HG03558 (cell line): ENCODE data around the gene RESP18.
"Not testable (repeated sequence)": the region's sequence is repeated elsewhere in the genome, so short reads cannot be mapped to it uniquely, and the experiment has no call there.

Source experiments
- ATAC-seq: cut with Tn5 transposase; IDR thresholded peaks from one replicate; pipeline ENCODE4 v1.9.1; 2021; ENCODE audit warnings: moderate number of reproducible peaks; ENCODE audit not compliant: unreplicated experiment; ENCODE audit errors: extremely low read depth

Gene RESP18

GRCh38 chr2:219327719-219328118 lies 4.8 kb downstream of the RESP18 start:
- ATAC-seq: no peak

GRCh38 chr2:219325657-219326315 lies 6.8 kb downstream of the RESP18 start:
- no peak for ATAC-seq

GRCh38 chr2:219325136-219325535 lies 7.4 kb downstream of the RESP18 start:
- no peak for ATAC-seq

GRCh38 chr2:219323434-219323833 lies 9.1 kb downstream of the RESP18 start:
- ATAC-seq: no peak

GRCh38 chr2:219314804-219315468 lies 17.6 kb downstream of the RESP18 start:
- ATAC-seq: no peak

GRCh38 chr2:219312683-219313263 lies 19.8 kb downstream of the RESP18 start:
- ATAC-seq: not testable (repeated sequence)

- no peak for ATAC-seq
These were observed 23.3 kb downstream of the RESP18 start, which contains the start of gene PTPRN for GRCh38 chr2:219309278-219309677. Gene PTPRN, minus strand, starts transcription at chr2:219309401. Its CDS starts 69 bp downstream, at chr2:219309332.

GRCh38 chr2:219308142-219309101 lies 24.1 kb downstream of the RESP18 start:
- no peak for ATAC-seq

GRCh38 chr2:219306047-219306446 lies 26.5 kb downstream of the RESP18 start:
- ATAC-seq: no peak

GRCh38 chr2:219304223-219304622 lies 28.3 kb downstream of the RESP18 start:
- no peak for ATAC-seq

GRCh38 chr2:219302412-219302968 lies 30.1 kb downstream of the RESP18 start:
- no peak for ATAC-seq

GRCh38 chr2:219300022-219300421 lies 32.5 kb downstream of the RESP18 start:
- ATAC-seq: no peak

GRCh38 chr2:219299372-219299760 lies 33.2 kb downstream of the RESP18 start:
- ATAC-seq: no peak

- ATAC-seq: no peak
These were observed 33.7 kb downstream of the RESP18 start for GRCh38 chr2:219298759-219299371.

GRCh38 chr2:219297766-219298456 lies 34.6 kb downstream of the RESP18 start:
- no peak for ATAC-seq

- no peak for ATAC-seq
These were observed 35.7 kb downstream of the RESP18 start for GRCh38 chr2:219296631-219297391.

GRCh38 chr2:219296142-219296541 lies 36.4 kb downstream of the RESP18 start:
- no peak for ATAC-seq
